Measurements from ENCODE around the gene RBKS.

RBKS gene

DNA sequence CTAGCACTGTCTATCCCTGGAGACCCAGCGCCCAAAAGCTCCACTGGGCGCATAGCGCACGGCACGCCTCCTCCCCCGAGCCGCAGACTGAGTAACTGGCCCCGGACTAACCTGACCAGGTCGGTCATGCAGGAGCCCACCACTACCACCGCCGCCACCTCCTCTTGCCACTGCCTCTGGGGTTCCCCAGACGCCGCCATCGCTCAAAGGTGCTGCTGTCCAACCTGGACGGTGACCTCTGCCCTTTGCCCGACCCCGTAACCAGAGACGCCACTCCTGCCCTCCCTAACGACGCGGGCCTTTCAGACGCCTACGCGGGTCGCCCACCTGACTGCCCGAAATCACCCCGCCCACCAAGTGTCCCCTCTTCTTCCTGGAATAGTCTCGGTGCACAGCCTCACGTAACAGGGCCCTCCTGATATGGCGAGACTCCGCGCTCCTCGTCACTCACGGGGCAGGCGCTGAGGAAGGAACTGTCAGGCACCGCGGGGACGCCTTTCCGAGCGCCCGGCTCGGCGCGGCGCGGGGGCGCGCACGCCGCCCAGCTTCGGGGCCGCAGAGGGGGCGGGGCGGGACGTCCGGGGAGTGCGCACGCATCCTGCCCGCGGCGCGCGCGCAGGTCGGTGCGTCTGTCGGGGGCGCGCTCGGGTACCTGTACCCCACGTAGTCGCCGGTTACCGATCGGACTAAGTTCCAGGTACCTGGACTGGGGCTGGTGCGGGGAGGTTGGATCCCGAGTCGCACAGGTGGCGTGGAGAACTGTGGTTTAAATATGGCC, at the start of gene RBKS, which contains the start of gene BABAM2:
Gene RBKS, minus strand, starts transcription at position 242 of the 778 bp plus-strand sequence. Its CDS starts 42 bp downstream, at position 200.
Gene BABAM2, plus strand, starts transcription at position 584 of the 778 bp plus-strand sequence. CDS start 3,828 bp downstream, outside the sequence.
- Histone ChIP-seq H3K9me3 (replicated peaks in 1 of 11) (no peaks in the 10 kb centered on the region), H3K4me3 (peak within 1 kb of the TSS; percentile 69 to 85 (median 76)), H3K27me3 (no peaks in the 10 kb centered on the region), H3K27ac (peak within 1 kb of the TSS; percentile 87 to 97 (median 94)), H3K9ac (peak within 1 kb of the TSS; percentile 77 to 96 (median 91)), H4K20me1 (no peaks in the 10 kb centered on the region), H3K4me1 (peaks cover 32 to 78% (median 57%) of the 10 kb centered on the region in 10 experiments), H3K36me3 (peaks cover 0 to 14% (median 11%) of the 10 kb centered on the region in 11 experiments; a peak in 15 of 22 replicates), H3K4me2 (peak within 1 kb of the TSS; percentile 86 to 97 (median 90))
- no peak for TF ChIP-seq Cebpa-rat (IDR thresholded peaks at IDR 0.05)

DNA sequence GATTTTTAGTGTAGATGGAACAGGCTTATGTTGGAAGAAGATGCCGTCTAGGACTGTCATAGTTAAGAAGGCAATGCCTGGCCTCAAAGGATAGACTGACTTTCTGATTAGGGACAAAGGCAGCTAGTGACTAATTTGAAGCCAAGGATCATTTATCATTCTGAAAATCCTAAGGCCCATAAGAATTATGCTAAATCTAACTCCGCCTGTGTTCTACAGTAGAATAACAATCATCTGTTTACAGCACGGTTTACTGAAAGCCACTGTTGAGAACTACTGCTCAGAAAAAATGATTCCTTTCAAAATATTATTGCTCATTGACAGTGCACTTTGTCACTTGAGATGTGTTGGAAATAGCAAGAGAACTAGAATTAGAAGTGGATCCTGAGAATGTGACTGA, 44.8 kb upstream of the RBKS start:
- Histone ChIP-seq H3K27ac (no peak overlapping the region), H3K27me3 (no peaks in the 10 kb centered on the region), H3K4me3 (no peak overlapping the region), H3K9me3 (replicated peaks in 1 of 11) (peaks cover 0 to 12% (median 5%) of the 10 kb centered on the region in 11 experiments; a peak in 5 of 22 replicates), H3K9ac (no peak overlapping the region), H3K4me1 (peaks cover 4 to 12% (median 7%) of the 10 kb centered on the region in 10 experiments; a peak in 13 of 20 replicates), H4K20me1 (no peaks in the 10 kb centered on the region), H3K36me3 (peaks cover 20 to 39% (median 33%) of the 10 kb centered on the region in 11 experiments; a peak in 21 of 22 replicates), H3K4me2 (no peak overlapping the region)
- TF ChIP-seq Cebpa-rat (IDR thresholded peaks at IDR 0.05) = no peak

DNA sequence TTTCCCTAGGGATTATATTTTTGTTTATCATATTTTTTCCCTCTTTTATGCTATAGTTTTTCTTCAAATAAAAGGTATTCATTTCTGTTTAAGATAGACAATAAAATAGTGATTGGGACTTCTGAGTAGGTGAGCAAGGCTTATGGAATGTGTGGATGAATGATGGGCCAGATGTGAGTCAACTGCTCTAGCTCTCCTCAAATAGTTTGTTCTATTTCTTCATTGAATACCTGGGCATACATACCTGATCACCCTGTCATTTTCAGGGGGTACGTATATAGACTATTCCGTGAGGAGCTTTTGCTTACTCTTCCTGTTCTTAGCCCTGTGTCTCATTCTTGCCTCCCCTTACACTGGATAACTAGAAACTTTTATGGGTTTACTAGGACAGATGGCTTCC, 42.2 kb upstream of the RBKS start:
- Histone ChIP-seq H3K4me3 (no peak overlapping the region), H4K20me1 (no peaks in the 10 kb centered on the region), H3K27me3 (no peaks in the 10 kb centered on the region), H3K4me1 (peaks cover 4 to 8% (median 5%) of the 10 kb centered on the region in 10 experiments; a peak in 13 of 20 replicates), H3K27ac (no peak overlapping the region), H3K36me3 (peaks cover 25 to 55% (median 39%) of the 10 kb centered on the region in 11 experiments; a peak in 21 of 22 replicates), H3K9me3 (replicated peaks in 1 of 11) (peaks cover 0 to 17% (median 5%) of the 10 kb centered on the region in 11 experiments; a peak in 6 of 22 replicates), H3K9ac (no peak overlapping the region), H3K4me2 (no peak overlapping the region)
- TF ChIP-seq Cebpa-rat (IDR thresholded peaks at IDR 0.05) = no peak

DNA sequence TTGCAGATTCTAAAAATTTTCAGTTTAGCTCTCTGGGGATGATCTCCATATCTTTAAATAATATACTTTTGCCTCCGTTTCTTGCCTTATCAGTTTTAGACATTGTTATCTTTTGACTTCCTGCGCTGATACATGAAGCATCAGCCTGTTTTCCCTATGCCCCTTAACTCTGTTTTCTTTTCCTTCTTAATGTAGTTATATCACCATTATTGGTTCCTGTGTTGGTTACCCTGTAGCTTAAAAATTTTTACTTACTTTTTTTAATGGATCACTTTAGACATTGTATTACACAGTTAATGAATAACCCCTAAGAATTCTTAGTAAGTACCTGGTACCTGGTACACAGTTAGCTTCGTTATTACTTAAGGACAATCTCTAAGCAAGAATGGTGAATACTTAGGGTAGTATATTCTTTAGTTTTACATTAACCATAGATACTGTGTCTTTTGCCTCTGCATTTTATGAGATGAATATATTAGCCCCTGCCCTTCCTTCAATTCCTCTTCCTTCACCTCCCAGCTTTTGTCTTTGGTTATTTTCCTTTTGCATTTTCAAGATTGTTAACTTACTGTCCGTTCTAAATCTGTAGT, 41.3 kb upstream of the RBKS start:
- Histone ChIP-seq H3K36me3 (peaks cover 25 to 55% (median 40%) of the 10 kb centered on the region in 11 experiments; a peak in 21 of 22 replicates), H3K27me3 (no peaks in the 10 kb centered on the region), H3K4me3 (no peak overlapping the region), H3K27ac (no peak overlapping the region), H3K9me3 (replicated peaks in 1 of 11) (peaks cover 0 to 17% (median 5%) of the 10 kb centered on the region in 11 experiments; a peak in 6 of 22 replicates), H3K9ac (no peak overlapping the region), H4K20me1 (no peaks in the 10 kb centered on the region), H3K4me1 (peaks cover 0 to 8% (median 0%) of the 10 kb centered on the region in 10 experiments; a peak in 2 of 20 replicates), H3K4me2 (no peak overlapping the region; a peak in 1 of 22 replicates)
- no peak for TF ChIP-seq Cebpa-rat (IDR thresholded peaks at IDR 0.05)

DNA sequence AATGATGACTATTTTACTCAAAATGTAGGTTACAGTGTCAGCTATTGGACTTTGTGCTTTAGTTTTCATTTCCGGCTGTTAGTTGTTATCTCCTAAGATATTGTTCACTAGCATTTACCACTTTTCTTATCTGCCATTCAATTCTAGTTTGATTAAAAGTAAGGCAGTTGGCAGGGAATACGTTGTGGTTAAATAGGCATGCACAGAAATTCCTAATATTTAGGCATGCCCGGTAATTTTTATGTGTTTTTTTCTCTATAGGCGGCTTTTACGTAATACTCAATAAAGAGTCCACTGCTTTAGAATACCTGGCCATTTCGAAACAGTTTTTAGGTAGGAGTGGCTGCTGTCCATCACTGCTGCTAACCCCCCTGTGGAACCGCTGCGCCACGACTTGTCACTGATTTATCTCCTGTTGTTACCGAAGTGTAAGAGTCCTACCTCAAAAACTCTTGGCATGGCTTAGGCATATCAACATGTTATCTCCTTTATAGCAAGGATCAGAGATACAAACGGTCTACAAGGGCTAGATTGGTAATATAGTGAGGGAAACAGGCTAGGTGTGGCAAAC, 39.8 kb upstream of the RBKS start:
- TF ChIP-seq Cebpa-rat (IDR thresholded peaks at IDR 0.05) = no peak
- H3K4me3 ChIP-seq = no peak overlapping the region
- no peak overlapping the region for H3K9ac ChIP-seq
- H3K4me1 ChIP-seq = peaks cover 0 to 8% (median 0%) of the 10 kb centered on the region in 10 experiments; a peak in 2 of 20 replicates
- H3K27me3 ChIP-seq = no peaks in the 10 kb centered on the region
- peaks cover 0 to 11% (median 0%) of the 10 kb centered on the region in 11 experiments; a peak in 4 of 22 replicates for H3K9me3 ChIP-seq (replicated peaks in 1 of 11)
- H4K20me1 ChIP-seq = no peaks in the 10 kb centered on the region
- H3K36me3 ChIP-seq = peaks cover 17 to 56% (median 36%) of the 10 kb centered on the region in 11 experiments; a peak in 21 of 22 replicates
- no peak overlapping the region for H3K4me2 ChIP-seq
- no peak overlapping the region for H3K27ac ChIP-seq

DNA sequence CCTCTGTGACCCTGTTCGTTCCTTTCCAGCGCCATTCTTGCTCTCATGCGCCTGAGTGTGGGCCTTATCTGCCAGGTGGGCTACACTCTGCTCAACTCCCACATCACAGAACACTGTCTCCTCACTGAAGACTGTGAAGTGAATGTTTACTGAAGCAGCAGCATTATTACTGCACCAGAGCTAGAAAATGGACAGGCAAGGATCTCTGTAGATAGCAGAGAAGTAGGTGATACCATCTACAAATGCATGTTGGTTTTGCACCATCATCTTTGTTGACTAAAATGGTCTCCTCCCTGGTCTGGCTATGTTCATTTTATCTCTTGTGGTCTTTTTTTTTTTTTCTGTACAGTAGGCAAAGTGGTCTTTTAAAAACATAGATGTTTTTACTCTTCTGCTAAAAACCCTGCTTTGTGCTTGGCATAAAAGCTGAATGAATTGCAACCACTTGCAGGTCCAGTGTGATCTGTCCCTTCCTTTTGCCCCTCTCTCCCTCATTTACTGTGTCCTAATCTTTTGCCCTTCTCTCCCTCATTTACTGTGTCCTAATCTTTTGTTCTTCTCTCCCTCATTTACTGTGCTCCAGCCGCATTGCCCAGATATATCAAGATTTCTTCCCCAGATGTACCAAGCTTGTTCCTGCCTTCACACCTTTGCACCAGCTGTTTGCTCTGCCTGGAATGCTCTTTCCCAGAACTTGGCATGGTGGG, 35.7 kb upstream of the RBKS start:
- no peaks in the 10 kb centered on the region for H3K27me3 ChIP-seq
- no peak for TF ChIP-seq Cebpa-rat (IDR thresholded peaks at IDR 0.05)
- no peak overlapping the region for H3K27ac ChIP-seq
- peaks cover 13 to 44% (median 21%) of the 10 kb centered on the region in 11 experiments; a peak in 21 of 22 replicates for H3K36me3 ChIP-seq
- H3K4me3 ChIP-seq = no peak overlapping the region
- H3K4me1 ChIP-seq = peaks cover 0 to 14% (median 3%) of the 10 kb centered on the region in 10 experiments; a peak in 12 of 20 replicates
- H3K9me3 ChIP-seq (replicated peaks in 1 of 11) = peaks cover 0 to 11% (median 0%) of the 10 kb centered on the region in 11 experiments; a peak in 4 of 22 replicates
- H4K20me1 ChIP-seq = no peaks in the 10 kb centered on the region
- H3K4me2 ChIP-seq = no peak overlapping the region
- H3K9ac ChIP-seq = no peak overlapping the region

DNA sequence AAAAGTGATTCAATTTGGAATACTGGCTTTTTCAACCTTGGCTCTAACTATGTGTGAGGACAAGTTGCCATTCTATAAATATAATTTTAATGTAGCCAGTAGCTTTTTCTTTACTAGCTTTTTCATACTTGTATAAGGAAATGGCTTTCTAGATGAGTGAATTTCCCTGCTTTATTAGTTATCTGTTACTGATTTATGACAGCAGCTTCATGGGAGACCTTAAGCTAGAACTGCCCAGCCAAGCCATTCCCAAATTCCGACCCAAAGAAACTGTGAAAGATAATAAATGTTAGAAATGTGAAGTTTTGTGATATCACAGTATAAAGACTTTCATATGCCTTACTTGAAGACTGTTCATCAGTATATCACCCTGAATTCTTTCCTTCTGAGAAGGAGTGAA, 32.7 kb upstream of the RBKS start:
- Histone ChIP-seq H3K9ac (no peak overlapping the region), H3K27me3 (no peaks in the 10 kb centered on the region), H3K4me2 (no peak overlapping the region), H3K4me1 (peaks cover 6 to 32% (median 12%) of the 10 kb centered on the region in 10 experiments; a peak in 19 of 20 replicates), H3K9me3 (replicated peaks in 1 of 11) (no peaks in the 10 kb centered on the region), H4K20me1 (no peaks in the 10 kb centered on the region), H3K36me3 (peaks cover 0 to 21% (median 6%) of the 10 kb centered on the region in 11 experiments; a peak in 5 of 22 replicates), H3K4me3 (no peak overlapping the region), H3K27ac (peak overlapping the region in 1 of 11 experiments; percentile 5; a peak in 1 of 22 replicates)
- TF ChIP-seq Cebpa-rat (IDR thresholded peaks at IDR 0.05) = no peak

DNA sequence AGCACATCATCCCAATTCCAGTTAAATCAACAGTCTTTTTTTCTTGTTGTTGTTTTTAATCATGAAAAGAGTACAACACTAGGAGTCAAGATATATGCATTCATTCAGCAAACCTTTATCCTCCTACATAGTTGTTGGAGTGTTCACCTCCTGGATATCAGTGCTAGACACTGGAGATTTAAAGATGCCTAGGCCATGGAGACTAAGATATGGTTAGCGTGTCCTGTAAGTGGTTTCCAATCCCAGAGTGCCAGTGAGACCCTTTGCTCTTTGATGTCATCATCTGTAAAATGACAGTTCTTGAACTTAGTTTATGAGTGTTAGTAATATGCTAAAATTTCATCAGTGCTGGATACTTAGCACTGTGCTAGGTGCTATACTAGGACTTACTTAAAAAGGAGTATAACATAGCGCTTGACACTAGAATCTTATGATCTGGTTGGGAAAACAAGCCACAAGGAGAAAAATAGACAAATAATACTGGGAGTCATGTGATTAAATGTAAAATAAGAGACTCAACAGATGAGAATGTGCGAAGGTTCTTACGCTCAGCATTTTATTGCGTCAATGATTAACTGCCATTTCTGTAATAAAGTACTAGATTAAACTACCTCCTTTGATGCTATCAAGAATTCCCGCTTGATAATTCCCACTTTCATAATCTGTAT, 31.8 kb upstream of the RBKS start:
- Histone ChIP-seq H3K9me3 (replicated peaks in 1 of 11) (peaks cover 0 to 6% (median 4%) of the 10 kb centered on the region in 11 experiments; a peak in 5 of 22 replicates), H3K9ac (no peak overlapping the region), H3K27me3 (no peaks in the 10 kb centered on the region), H3K4me1 (peaks cover 6 to 32% (median 12%) of the 10 kb centered on the region in 10 experiments; a peak in 19 of 20 replicates), H3K27ac (peak overlapping the region in 1 of 11 experiments; percentile 82; a peak in 1 of 22 replicates), H3K4me3 (no peak overlapping the region), H3K4me2 (peak overlapping the region in 1 of 11 experiments; percentile 16; a peak in 2 of 22 replicates), H4K20me1 (no peaks in the 10 kb centered on the region), H3K36me3 (peaks cover 0 to 17% (median 6%) of the 10 kb centered on the region in 11 experiments; a peak in 7 of 22 replicates)
- TF ChIP-seq Cebpa-rat (IDR thresholded peaks at IDR 0.05) = no peak
